Measurements from ENCODE around the gene ZNF554.

GRCh38 chr19:2811735-2812413 lies 7.8 kb upstream of the ZNF554 start:
- TF ChIP-seq EP300 (IDR thresholded peaks at IDR 0.05) (no peak), JUN (IDR thresholded peaks at IDR 0.05) (no peak), RCOR1 (IDR thresholded peaks at IDR 0.05; ENCODE audit: low read depth, low read length) (no peak), ZFP36 (IDR thresholded peaks at IDR 0.05; ENCODE audit: borderline replicate concordance, partially characterized antibody) (no peak), NR3C1 (IDR thresholded peaks at IDR 0.05) (no peak)
